Measurements from ENCODE around the gene SH2D3C.

SH2D3C gene

GRCh38 chr9:127783111-127784008, 4.9 kb upstream of the SH2D3C start:
- DNase-seq = peak; percentile 88 to 89

- no peak for DNase-seq
Observed at GRCh38 chr9:127781806-127782205, 3.3 kb upstream of the SH2D3C start.

DNA sequence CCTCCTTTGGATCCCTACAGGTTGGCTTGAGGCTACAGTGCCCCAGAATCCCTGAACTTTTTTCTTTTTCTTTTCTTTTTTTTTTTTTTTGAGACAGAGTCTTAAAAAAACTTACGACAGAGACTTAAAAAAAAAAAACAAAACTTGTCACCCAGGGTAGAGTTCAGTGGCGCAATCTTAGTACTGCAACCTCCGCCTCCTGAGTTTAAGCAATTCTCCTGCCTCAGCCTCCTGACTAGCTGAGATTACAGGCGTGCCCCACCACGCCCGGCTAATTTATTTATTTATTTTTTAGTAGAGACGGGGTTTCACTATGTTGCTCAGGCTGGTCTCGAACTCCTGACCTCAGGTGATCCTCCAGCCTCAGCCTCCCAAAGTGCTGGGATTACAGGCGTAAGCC, 2.4 kb upstream of the SH2D3C start:
- DNase-seq = peak in 1 of 2 donors; percentile 70

GRCh38 chr9:127780126-127780885, 1.8 kb upstream of the SH2D3C start:
- no peak for DNase-seq

- DNase-seq = peak; percentile 76 to 77
Observed at GRCh38 chr9:127779136-127779981, 893 bp upstream of the SH2D3C start.

DNA sequence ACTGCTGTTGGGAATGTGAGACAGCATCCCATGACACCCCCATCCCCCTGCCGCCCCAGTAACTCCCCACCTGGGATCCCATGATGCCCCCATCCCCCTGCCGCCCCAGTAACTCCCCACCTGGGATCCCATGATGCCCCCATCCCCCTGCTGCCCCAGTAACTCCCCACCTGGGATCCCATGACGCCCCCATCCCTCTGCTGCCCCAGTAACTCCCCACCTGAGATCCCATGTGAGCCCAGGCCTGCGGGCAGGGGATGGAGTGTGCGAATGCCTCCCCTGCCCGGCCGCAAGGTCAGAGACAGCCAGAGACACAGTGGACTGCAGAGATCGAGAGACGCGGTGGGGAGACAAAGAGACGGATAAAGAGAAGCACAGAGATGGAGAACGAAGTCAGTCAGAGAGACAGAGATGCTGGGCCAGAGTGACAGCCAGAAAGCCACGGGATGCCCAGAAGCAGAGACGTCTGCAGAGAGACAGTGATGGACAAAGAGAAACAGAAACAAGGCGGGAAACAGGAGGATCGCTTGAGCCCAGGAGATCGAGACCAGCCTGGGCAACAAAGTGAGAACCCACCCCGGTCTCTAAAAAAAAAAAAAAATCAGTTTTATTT, 992 bp downstream of the SH2D3C start:
- peak in 1 of 2 donors; percentile 37 for DNase-seq

GRCh38 chr9:127776924-127777289, 1.6 kb downstream of the SH2D3C start:
- DNase-seq = no peak

DNA sequence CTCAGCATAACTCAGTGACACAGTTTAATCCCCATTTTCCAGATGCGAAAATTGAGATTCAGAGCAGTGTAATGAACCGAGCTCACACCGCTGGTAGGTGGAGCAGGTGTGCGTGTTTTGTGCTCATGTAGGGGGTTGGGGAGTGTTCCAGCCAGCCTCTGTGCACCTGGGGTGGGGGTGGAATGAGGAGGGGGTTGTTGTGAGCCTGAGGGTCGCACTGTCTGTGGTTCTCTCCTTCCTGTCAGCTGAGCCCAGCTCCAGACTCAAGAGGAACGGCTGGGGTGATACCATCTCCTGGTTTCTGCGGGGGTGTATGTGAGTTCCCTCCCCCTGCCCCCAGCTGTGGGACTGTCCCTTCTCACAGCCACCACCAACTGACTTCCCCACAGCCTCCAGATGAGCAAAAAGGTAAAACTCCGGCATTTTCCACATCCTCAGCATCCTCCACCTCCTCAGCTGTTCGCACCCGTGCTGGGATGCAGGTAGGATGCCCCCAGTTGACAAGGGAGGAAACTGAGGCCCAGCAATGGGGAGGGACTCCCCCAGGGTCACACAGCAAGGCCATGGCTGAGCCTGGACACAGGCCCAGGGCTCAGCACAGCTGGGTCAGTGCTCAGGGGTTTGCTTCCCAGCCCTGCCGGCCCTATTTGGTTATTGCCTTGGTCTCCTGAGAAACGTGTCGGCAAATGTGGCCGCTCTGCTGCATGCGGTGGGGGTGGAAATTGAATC, 2.1 kb downstream of the SH2D3C start:
- peak; percentile 86 to 87 for DNase-seq

DNA sequence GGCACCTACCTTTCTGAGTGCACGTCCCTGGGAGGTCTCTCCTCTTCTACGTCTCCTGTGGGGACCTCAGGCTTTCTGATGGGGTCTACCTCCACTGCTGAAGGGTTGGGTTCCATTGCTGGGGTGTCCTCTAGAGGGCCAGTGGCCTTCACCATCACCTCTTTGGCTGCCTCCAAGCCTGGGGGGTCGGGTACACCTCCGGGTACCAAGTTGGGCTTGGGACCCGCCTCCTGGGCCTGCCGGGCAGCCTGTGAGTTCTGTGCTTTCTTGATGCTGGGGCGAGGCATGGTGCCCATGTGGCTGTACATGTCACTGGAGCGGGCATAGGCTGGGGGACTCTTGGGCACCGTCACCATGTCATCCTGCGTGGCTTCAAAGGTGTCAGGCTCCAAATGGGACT, 4.5 kb downstream of the SH2D3C start:
- no peak for DNase-seq

- no peak for DNase-seq
Observed at GRCh38 chr9:127773272-127773671, 5.2 kb downstream of the SH2D3C start.

GRCh38 chr9:127772603-127773002, 5.9 kb downstream of the SH2D3C start:
- no peak for DNase-seq

DNA sequence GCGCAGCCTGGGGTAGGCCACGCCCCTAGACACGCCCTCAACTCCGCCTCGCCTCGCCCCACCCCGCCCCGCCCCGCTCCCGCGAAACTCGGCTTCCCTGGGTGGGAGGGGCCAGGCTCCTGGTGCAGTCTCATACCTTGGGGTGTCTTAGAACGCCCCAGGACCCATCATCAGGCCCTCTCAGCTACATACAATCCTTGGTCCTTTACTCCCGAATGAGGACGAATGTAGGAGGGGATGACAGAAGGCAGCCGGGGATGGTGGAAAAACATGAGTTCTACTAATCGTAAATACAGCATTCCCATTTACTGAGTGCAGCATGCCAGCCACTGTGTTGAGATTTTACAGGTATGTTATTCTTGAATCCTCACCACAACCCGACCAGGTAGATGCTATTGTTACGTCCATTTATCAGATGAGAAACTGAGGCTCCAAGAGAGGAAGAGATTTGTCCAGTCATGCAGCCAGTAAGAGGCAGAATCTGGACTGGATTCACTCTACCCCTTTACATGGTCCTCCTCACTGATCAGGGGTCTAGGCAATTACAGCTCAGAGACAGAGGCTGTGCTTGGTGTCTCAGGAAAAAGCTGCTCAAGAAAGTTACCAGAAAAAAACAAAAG, 6.8 kb downstream of the SH2D3C start:
- DNase-seq = no peak

- peak; percentile 97 for DNase-seq
Observed at GRCh38 chr9:127770905-127771569, 7.4 kb downstream of the SH2D3C start.

DNA sequence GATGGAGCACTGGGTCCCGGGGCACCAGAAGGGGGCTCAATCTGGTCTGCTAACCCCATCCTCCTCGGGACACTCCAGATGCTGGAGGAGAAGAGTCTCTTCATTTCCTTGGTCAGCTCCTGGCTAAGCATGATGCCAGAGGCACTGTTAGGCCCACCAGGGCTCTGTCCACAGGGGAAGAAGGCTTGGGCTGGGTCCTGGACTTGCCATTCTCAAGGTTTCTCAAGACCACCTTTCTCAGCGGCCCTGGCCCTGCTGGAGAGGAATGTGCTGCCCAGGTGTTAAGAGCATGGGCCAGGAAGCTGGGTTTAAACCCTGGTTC, 7.9 kb downstream of the SH2D3C start:
- DNase-seq = no peak

DNA sequence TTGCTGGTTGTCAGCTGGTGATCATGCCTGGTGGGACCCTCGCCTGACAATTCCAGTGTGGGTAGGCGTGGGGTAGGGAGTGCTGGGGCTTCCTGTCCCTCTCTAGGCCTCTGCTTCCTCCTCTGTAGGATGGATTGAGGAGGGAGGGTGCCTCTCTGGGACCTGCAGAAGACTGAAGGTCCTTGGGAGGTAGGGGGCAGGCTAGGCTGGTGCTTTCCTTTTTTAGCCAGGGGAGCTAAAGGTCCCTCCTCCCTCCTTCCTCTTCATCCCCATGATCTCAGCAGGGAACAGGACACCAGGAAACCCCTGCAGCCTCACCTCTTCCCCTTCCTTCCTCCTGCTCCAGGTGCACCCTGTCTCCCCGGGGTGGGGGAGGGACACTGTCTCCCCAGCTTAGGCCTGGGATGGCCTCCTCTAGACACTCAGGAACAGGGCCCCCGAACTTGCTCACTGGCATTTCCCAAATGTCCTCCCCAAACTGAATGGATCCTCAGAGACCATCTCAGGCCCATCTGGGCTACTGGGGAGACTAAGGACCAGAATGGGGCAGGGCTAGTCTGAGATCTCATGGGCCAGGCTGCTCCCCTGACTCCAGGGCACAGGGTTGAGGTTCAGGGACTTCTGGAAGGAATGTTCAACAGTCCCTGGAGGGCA, 8.4 kb downstream of the SH2D3C start:
- DNase-seq = no peak

- DNase-seq = no peak
Observed at GRCh38 chr9:127769101-127769500, 9.4 kb downstream of the SH2D3C start.

DNA sequence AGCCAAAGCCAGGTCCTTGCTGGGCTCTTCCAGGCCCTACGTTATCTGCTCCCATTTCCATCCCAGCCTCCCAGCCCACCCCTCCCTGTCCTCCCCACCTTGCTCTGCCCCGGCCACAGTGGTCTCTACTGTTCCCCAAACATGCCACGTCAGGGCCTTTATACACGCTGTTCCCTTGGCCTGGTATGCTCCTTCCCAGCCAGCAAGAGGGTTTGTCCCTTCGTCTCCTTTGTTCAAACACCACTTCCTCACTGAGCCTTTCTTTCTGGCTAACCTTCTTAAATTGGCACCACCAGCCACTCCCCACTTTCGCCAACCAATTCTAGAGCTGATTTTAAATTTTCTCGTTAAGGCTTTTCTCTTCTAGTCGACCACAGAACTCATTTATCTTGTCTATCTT, 9.8 kb downstream of the SH2D3C start:
- no peak for DNase-seq

- no peak for DNase-seq
Observed at GRCh38 chr9:127767909-127768331, 10.5 kb downstream of the SH2D3C start.

DNA sequence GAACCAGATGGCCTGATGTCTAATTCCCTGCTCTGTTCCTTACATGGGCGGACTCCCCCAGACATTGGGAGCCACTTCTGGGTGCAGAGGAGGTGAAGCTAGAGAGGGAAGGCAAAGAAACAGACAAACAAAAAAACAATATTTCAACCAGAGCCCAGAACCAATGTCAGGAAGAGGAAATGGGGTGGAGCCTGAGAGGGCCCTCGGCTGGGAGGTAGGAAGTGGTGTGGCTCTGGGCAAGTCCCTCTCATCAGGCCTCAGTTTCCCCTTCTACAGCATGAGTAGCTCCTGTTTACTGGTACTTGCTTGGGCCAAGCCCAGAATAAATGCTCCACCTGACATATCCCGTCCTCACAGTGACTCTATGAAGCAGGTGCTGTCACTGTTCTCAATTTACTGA, 11.1 kb downstream of the SH2D3C start:
- no peak for DNase-seq

- no peak for DNase-seq
Observed at GRCh38 chr9:127765418-127765817, 13.0 kb downstream of the SH2D3C start.

Measured in CD4-positive, alpha-beta T cell treated with Interleukin-4 for 1 hour (primary cell).